HG03066 (cell line): ENCODE data around the gene ST6GALNAC5.

Experiments used
- ATAC-seq: cut with Tn5 transposase; IDR thresholded peaks from one replicate; pipeline ENCODE4 v1.9.1; 2021; ENCODE audit warnings: low read depth; ENCODE audit not compliant: unreplicated experiment

The ST6GALNAC5 gene

GRCh38 chr1:76998582-76999223, 131.4 kb downstream of the ST6GALNAC5 start:
- no peak for ATAC-seq

- no peak for ATAC-seq
These were observed 140.4 kb downstream of the ST6GALNAC5 start for GRCh38 chr1:77007675-77008074.

- no peak for ATAC-seq
These were observed 143.7 kb downstream of the ST6GALNAC5 start for GRCh38 chr1:77010937-77011336.

DNA sequence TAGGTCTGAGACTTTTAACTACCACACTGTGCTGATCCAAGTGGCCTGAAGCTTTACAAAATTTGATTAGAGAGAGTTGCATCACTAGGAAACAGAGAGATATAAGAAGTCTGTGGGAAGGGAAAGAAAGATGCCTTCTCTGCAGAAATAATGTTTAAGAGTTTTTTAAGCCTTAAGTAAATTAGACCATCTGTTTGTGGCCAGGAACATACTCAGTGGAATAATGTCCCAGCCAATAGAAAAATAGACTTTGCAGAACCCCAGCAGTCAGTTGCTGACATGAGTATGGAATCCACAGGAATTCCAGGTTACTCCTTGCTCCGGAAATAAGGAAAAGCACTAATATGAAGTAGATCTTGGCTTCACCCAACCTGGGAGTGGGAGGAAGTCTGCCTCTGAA, 144.8 kb downstream of the ST6GALNAC5 start:
- ATAC-seq: no peak

DNA sequence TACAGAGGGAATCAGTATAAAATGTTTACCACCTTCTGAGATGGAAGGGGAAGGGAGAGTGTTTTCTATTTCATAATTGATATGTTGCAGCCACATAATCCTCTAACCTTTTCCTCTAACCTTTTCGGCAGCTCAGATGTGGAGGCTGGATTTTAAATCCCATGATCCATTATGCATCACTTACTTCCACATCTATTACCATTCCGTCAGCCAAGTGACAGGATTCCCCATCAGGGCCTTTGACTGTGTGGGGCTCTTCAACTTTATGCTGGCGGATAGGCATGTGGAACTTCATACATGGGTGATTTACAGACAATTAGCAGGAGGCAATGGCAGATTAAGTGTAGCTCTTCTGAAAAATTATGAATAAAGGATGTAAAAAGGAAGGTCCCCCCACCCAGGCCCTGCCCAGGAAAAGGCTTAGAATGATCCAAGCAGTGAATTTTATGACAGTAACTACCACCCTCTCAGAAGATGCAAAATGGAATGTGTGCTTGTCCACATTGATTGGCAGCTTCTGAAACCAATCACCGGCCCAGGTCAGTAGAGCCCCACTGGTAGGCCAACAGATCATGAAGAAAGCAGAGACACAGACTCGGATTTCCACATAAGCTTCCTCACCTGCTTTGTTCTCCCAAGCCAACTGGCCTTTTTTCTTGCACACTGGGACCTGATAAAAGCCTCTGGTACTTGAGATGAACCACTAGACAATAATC, 147.0 kb downstream of the ST6GALNAC5 start:
- ATAC-seq: no peak

DNA sequence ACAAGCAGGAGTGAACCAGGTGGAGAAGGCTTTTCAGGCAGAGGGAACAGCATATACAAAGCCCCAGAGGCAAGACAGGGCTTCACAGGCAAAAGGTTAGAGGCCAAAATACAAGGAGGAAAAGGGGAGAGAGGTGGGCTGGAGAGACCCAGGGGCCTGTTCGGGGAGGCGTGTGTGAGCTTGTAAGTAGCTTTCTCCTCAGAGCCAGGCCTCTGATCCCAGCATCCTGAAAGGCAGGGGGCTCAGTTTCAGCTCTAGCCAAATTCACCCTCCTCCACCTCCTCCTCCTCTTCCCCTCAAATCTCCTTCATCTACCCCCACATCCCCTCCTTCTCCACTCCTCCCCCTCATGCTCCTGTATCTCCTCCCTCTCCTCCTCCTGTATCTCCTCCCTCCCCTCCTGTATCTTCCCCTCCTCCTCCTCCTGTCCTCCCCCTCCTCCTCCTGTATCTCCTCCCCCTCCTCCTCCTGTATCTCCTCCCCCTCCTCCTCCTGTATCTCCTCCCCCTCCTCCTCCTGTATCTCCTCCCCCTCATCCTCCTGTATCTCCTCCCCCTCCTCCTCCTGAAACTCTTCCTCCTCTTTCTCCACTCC, 148.6 kb downstream of the ST6GALNAC5 start:
- no peak for ATAC-seq

DNA sequence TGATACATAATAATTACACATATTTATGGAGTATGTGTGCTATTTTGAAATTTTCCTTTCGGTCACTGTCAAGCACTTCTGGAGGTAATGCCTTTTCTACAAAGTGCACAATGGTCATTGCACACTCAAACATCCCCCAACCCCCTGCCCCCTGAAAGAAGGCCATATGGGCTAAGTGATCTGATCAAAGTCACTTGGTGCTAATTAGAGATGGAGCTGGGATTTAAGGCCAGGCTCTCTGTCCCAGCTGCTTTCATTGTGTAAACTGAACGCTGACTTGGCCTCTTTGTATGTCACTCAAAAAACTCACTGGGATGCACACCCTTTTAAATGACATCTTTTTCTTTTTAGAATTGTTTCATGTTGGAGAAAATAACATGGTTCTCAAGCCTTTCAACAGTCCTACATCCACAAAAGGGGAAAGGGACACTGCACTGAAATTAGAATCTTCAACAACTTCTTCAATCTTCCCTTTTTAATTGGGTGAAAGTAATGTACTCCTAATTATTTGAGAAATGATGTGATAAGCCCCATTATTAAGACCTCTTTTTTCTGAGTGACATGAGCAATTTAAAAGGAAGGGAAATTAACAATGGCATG, 149.2 kb downstream of the ST6GALNAC5 start:
- no peak for ATAC-seq

GRCh38 chr1:77018311-77018710, 151.0 kb downstream of the ST6GALNAC5 start:
- ATAC-seq: no peak

DNA sequence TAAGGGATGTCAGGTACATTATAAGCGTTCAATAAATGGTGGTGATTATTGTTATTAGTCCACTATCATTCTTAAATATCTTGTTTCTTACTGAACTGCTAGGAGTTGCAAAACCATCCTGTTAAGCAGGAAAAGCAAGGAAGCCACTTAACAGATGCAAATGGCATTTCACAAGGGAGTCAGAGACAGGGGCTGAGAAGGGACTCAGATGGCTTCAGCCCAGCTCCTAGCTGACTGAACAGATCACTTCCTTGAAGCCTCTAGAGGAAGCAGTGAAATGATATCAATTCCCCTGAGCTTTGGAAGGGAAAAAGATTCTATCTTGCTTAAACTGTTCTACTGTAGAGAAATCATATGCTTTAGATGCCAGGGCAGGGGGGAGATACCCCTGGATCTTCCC, 151.5 kb downstream of the ST6GALNAC5 start:
- ATAC-seq: no peak

GRCh38 chr1:77021732-77022131, 154.5 kb downstream of the ST6GALNAC5 start:
- no peak for ATAC-seq

DNA sequence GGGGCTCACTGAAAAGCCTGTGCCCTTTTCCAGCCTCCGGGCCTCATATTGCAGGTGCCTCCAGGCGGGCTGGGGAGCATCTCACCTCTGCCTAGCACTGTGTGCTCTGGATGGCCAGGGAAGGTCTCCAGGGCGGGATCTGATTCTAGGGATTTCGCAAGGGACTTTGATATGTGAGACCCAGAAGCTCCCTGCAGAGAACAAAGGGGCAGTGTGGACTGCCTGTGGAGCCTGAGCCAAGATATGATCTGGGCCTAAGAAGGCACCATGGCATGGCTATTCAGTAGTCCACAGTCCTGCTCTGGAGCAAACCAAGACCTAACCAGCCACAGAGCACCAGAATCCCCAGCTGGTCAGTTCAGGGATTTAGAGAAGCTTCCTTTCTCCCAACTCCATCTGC, 157.2 kb downstream of the ST6GALNAC5 start:
- no peak for ATAC-seq

DNA sequence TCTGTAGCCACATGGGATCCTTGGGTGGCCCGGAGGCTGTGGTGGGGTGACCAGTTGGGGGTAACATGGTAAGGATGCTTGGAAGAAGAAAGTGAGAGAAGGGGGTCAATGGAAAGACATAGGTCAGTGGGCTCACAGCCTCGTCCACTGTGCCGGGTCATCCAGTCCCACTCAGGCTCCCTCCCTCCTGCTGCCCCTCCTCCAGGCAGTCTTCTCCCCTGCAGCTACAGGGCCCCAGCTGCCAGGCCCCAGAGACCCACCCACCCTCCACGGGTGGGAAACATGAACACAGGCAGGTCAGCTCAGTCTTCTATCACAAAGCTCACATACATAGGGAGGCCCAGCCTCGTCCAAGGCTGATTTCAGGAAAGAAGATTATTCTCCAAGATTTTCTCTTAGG, 158.3 kb downstream of the ST6GALNAC5 start:
- ATAC-seq: no peak

DNA sequence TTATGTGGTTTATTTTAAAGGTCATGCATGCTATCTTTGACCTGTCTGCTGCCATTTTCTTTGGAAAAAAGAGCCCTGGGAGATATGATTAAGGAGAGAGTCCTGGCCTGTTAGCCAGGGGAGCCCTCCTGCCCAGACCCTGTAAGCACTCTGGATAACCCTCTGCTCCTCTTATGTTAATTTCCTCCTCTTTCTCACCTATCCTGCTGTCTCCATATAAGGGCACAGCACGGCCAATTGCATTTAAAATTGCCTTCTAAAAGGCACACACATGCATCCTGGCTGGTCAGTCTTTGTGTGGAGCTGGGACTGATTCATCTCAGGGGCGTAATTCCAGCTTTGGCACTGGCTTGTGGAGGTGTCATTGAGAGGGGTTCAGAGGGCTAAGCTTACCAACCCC, 158.9 kb downstream of the ST6GALNAC5 start:
- no peak for ATAC-seq

- ATAC-seq: no peak
These were observed 159.4 kb downstream of the ST6GALNAC5 start for GRCh38 chr1:77026640-77027039.

DNA sequence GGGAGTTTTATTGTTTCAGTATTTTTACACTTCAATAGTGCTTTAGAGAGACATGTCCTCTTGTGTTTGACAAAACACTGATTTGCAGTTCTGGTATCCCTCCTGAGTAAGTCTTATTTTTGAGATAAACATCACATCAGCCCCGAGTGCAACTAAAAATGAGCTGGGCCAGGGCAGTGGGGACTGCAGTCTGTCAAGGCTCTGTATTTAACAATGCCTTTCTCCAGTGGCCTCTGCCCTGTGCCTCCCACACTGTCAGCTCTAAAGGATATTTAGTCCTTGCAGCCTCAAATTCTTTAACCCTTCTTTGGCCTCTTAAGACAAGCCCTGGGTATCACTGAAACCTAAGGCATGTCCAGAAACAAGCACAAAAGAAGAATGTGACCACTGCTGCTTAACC, 160.6 kb downstream of the ST6GALNAC5 start:
- no peak for ATAC-seq

DNA sequence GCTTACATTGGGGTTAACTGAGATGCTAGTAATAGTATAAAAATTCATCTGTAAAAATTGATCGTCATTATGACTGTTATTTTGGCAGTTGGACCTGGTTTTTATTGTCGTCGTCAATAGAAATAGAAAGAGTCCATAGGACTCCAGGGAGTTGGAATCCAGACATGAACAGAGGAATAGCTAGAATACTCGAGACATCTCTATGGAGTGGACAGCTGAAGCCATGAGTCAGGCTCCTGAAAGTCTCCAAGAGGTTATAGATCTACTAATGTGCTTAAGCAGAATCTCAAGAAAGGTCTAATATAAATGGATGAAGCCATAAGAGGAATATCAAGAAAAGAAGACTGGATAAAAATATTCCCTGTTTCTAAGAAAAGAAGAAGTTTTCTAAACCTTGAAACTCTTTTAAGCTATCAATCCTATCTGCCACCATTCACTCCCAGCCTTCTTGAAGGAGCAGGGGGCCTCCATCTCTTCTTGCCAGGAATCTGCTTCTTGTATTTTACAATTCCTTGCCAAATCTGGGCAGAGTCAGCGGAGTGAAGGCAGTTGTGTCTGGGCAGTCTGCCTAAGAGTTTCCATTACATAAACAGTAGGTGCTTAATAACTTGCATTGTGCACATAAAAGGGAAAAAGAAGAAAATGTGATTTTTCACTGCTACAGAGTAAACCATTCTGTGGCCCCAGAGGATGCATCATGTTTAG, 163.3 kb downstream of the ST6GALNAC5 start:
- ATAC-seq: no peak

- ATAC-seq: no peak
These were observed 163.9 kb downstream of the ST6GALNAC5 start for GRCh38 chr1:77031106-77031662.

DNA sequence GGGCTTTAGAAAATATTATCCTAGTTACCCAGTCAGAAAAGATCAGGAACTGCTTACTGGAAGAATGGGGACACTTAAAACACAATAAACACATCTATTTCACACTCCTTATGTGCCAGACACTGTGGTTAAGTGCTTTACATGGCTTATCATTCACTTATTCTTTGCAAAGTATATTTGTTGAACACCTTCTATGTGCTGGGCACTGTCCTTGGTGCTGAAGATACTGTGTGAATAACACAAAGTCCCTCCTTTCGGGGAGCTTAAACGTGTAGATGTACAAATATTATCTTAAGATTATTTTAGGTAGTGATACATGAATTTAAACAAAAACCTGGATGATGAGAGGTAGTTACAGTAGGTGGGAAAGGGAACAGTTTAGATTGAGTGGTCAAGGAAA, 169.3 kb downstream of the ST6GALNAC5 start:
- ATAC-seq: no peak

- ATAC-seq: no peak
These were observed 169.8 kb downstream of the ST6GALNAC5 start for GRCh38 chr1:77037038-77037437.

- ATAC-seq: no peak
These were observed 170.7 kb downstream of the ST6GALNAC5 start for GRCh38 chr1:77038000-77038399.

GRCh38 chr1:77039111-77039510, 171.8 kb downstream of the ST6GALNAC5 start:
- ATAC-seq: no peak
